Activated naive CD8-positive, alpha-beta T cell (primary cell): ENCODE data around the gene KAZN.

Source experiments
- H3K27ac Mint-ChIP-seq: one replicate; pipeline ENCODE4 v1.8.0; 2021; ENCODE audit warnings: mixed read lengths
- H3K27me3 Mint-ChIP-seq: one replicate; pipeline ENCODE4 v1.8.0; 2021; ENCODE audit warnings: mixed read lengths
- H3K36me3 Mint-ChIP-seq: one replicate; pipeline ENCODE4 v1.8.0; 2021; ENCODE audit warnings: mixed read lengths
- H3K4me1 Mint-ChIP-seq: one replicate; pipeline ENCODE4 v1.8.0; 2021; ENCODE audit warnings: low read depth, mixed read lengths
- H3K4me3 Mint-ChIP-seq: one replicate; pipeline ENCODE4 v1.8.0; 2021; ENCODE audit warnings: mild to moderate bottlenecking, mixed read lengths
- H3K9me3 Mint-ChIP-seq: one replicate; pipeline ENCODE4 v1.8.0; 2021; ENCODE audit warnings: low read depth, mixed read lengths

The KAZN gene

DNA sequence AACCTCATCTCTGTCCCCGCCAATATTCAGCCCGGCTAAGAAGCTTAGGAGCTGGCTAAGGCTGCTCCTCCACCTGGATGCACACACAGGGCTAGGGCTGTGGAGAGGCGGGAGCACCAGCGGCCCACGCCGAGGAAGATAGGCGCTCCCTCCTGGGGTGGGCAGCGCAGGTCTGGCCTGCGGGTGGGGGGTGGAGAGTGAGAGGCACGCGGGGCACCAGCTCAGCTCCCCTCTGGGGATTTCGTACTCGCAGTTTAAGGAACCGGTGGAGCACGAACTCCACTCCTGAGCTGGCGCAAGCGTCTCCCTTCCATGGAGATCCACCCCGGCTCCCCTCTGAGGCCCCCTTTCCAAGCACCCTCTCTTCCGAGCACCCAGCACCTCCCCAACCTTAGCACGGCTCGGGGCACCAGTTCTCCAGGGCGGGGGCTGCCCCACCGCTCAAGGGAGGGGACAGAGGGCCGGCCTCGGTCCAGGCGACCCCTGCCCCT lies 433 bp upstream of the KAZN start:
- Mint-ChIP-seq H3K27ac (no peak overlapping the region), H3K4me3 (no peak overlapping the region), H3K36me3 (no peaks in the 10 kb centered on the region), H3K4me1 (peaks cover 8% of the 10 kb centered on the region), H3K9me3 (no peaks in the 10 kb centered on the region), H3K27me3 (peaks cover 39% of the 10 kb centered on the region)

DNA sequence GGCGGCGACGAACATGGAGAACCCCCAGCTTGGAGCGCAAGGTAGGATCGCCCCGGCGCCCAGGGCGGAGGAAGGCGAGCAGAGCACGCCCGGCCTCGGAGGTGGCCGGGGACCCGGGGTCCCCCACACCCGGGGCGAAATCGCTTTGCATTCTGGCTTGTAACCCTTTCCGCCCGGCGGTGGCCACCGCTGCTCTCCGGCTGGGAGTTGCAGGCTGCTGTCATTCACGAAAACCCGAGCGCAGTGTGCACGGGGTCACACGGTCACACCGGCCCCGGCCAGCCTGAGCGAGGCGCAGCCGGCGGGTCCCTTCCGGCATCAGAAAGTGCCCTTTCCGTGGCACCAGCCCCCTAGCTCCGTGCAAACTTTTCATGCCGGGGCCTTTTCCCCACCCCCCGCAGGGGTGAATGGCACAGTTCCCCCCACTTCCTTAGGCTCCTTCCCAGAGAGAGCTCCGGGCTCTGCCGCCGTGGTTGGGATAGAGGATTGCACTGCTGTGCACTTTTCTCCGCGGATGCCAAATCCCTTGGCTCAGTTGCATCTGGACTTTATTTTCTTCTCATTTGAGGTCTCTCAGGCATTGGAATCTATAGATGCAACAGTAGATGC lies 802 bp downstream of the KAZN start:
- H3K27me3 Mint-ChIP-seq = peaks cover 41% of the 10 kb centered on the region
- peaks cover 8% of the 10 kb centered on the region for H3K4me1 Mint-ChIP-seq
- H3K36me3 Mint-ChIP-seq = no peaks in the 10 kb centered on the region
- H3K9me3 Mint-ChIP-seq = no peaks in the 10 kb centered on the region
- H3K27ac Mint-ChIP-seq = no peak overlapping the region
- peak overlapping the region; percentile 23 for H3K4me3 Mint-ChIP-seq

DNA sequence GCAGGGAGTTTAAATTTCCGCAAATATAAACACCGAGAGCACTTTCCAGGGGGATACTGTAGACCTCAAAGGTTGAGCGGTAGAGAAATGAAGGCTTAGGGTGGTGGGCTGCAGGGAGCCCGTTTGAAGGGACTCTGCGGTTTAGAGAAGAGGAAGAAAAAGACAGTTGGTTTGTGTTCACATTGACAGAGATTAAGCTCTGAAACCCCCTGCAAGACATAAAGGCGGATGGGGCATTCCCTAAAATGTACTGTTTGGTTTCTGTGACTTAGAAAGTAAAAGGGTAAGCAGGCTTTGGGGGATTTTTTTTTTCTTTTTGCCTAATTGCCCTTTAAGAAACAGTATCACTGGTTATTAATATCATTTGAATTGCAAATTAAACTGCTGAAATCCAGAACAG lies 1.3 kb downstream of the KAZN start:
- peak overlapping the region; percentile 23 for H3K4me3 Mint-ChIP-seq
- peaks cover 41% of the 10 kb centered on the region for H3K27me3 Mint-ChIP-seq
- no peak overlapping the region for H3K27ac Mint-ChIP-seq
- peaks cover 8% of the 10 kb centered on the region for H3K4me1 Mint-ChIP-seq
- no peaks in the 10 kb centered on the region for H3K9me3 Mint-ChIP-seq
- H3K36me3 Mint-ChIP-seq = no peaks in the 10 kb centered on the region

DNA sequence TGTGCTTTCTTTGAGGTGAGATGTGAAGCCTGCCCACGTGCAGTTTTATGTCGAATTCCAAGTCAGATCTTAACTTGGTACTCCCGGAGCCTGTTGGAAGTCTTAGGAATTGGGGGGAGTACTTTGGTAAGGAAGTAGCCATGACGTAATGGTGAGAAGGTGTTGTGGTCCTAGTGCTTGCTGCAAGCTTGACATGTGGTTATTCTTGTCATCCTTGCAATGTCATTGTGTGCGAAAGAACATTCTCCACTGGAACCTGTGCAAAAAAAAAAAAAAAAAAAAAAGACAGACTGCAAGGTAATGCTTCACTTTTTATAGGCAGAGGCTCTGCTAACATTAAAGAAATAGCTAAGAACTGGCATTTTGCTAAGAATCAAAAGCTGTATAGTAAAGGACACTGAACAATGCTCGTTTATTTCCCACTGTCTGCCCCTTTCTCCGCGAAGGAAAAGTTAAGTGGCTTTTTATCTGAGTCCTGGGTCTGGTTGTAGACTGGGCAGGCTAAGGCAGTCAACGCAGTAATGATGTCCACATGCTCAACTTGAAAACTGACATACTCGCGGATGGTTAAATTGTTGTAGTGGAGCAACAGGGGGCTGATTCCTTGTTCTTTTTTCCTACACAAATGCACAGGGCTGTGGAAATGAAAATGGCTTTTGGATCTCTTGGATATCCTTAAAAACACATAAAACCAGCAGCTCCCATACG lies 2.1 kb downstream of the KAZN start:
- Mint-ChIP-seq H3K4me1 (peaks cover 8% of the 10 kb centered on the region), H3K27me3 (peaks cover 41% of the 10 kb centered on the region), H3K27ac (no peak overlapping the region), H3K4me3 (no peak overlapping the region), H3K9me3 (no peaks in the 10 kb centered on the region), H3K36me3 (no peaks in the 10 kb centered on the region)

DNA sequence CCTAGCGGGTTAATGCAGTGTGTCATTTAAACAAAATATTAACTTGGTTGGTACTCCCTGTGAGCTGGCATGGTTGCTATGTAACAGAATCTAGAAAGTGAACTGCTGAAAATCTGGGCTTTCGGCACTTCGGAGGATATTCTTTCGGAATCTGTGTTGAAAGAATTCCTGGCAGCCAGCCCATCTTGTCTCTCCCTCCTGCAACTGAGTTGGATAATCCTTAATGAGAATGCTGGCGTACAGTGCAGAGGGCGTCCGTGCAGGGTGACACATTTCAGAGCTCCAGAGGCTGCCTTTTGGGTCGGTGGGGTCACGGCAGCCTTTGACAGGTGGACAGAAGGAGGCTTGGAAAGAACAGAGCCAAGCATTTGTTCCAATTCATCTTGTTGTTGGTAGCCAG lies 3.7 kb downstream of the KAZN start:
- H3K9me3 Mint-ChIP-seq = no peaks in the 10 kb centered on the region
- H3K4me3 Mint-ChIP-seq = no peak overlapping the region
- H3K27me3 Mint-ChIP-seq = peaks cover 33% of the 10 kb centered on the region
- no peak overlapping the region for H3K27ac Mint-ChIP-seq
- H3K36me3 Mint-ChIP-seq = no peaks in the 10 kb centered on the region
- peaks cover 8% of the 10 kb centered on the region for H3K4me1 Mint-ChIP-seq

DNA sequence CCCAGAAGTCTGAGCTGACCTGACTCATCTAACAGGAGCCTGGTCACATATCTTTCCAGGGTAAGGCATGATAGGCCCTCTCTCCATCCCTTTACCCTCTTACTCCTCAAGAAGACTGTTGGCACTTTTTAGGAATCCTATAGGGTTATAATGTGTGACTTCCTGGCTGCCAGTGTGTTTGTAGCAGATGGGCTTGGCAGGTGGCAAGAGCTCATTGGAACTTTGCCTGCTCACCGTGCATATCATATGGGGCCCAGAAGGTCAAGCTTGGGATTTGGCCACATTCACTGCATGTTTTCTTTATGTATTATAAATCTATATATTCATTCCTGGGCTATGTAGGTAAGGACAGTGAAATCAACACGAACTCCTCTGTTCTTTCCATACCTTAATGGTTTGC lies 5.2 kb downstream of the KAZN start:
- peaks cover 33% of the 10 kb centered on the region for H3K27me3 Mint-ChIP-seq
- no peak overlapping the region for H3K27ac Mint-ChIP-seq
- peaks cover 8% of the 10 kb centered on the region for H3K4me1 Mint-ChIP-seq

DNA sequence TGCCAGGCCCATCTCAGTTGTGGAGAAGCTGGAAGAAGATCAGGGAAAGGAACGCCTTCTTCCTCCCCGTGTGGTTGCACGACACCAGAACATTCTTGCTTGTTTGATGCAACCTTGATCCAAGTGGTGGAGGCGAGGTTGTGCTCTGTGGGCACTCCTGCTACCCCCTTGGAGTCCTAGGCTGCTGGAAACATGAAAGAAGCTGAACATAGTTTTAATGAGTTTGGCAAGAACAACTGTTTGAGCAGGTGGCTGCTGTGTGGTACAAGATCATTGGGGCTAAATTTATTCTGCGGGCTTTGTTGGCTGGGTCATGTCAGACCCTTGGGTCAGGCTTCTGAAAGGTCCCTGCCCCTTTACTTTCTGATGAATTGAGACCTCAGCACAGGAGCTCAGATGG lies 5.9 kb downstream of the KAZN start:
- H3K4me1 Mint-ChIP-seq = peaks cover 8% of the 10 kb centered on the region
- H3K27ac Mint-ChIP-seq = no peak overlapping the region
- no peaks in the 10 kb centered on the region for H3K36me3 Mint-ChIP-seq
- H3K4me3 Mint-ChIP-seq = no peak overlapping the region
- peaks cover 33% of the 10 kb centered on the region for H3K27me3 Mint-ChIP-seq
- H3K9me3 Mint-ChIP-seq = no peaks in the 10 kb centered on the region

More for the DNA sequence above, 5.2 kb downstream of the KAZN start:
- no peaks in the 10 kb centered on the region for H3K36me3 Mint-ChIP-seq
- no peaks in the 10 kb centered on the region for H3K9me3 Mint-ChIP-seq
- H3K4me3 Mint-ChIP-seq = no peak overlapping the region

DNA sequence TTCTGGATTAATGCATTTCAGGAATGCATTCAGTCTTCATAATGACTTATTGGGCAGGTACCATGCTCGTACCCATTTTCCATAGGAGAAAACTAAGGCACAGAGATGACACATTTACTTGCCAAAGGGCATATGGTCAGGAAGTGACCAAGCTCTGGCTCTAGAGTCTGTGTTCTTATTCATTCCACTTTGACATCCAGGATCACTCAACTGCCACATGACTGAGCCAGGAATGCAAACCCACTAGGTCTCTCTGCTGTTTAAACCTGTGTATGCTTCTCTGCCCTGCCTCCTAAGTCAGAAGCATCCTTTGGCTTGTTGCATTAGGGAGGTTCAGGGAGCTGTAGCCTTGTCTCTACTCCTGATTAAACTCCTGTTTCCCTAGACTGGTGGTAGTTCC lies 7.5 kb downstream of the KAZN start:
- Mint-ChIP-seq H3K27me3 (peaks cover 20% of the 10 kb centered on the region), H3K27ac (no peak overlapping the region), H3K9me3 (no peaks in the 10 kb centered on the region), H3K4me3 (no peak overlapping the region), H3K36me3 (no peaks in the 10 kb centered on the region), H3K4me1 (no peaks in the 10 kb centered on the region)

DNA sequence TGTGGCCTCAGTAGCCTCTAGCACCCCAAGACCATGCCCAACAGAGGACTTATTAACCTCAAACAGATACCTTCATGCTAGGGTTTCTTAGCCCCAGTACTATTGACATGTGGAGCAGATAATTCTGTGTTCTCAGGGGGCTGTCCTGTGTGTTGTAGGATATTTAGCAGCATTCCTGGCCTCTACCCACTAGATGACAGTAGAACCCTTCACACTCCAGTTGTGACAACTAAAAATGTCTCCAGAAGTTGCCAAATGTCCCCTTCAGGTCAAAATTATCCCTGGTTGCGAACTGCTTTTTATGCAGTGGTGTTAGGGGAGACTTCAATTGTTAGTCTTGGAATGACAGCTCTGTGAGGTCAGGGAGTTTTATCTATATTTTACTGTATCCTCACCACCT lies 8.1 kb downstream of the KAZN start:
- Mint-ChIP-seq H3K4me3 (no peak overlapping the region), H3K9me3 (no peaks in the 10 kb centered on the region), H3K27ac (no peak overlapping the region), H3K4me1 (no peaks in the 10 kb centered on the region), H3K27me3 (peaks cover 15% of the 10 kb centered on the region), H3K36me3 (no peaks in the 10 kb centered on the region)

DNA sequence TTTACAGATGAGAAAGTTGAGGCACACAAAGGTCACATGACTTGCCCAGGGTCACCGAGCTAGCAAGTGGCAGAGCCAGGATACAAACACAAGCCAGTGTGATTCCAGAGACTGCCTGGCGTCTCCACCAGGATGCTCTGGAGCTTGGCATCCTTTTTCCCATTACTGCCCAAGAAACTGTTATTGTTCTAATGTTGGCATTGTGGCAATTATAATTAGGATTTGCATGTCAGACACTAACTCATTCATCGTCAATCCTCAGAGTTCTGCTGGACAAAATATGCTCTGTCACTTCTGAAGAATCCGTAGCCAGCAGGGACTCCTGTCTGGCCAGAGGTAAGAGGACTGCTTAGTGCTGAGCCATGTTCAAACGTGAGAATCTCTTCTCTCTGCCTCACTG lies 8.8 kb downstream of the KAZN start:
- Mint-ChIP-seq H3K36me3 (no peaks in the 10 kb centered on the region), H3K4me1 (no peaks in the 10 kb centered on the region), H3K4me3 (no peak overlapping the region), H3K27me3 (peaks cover 8% of the 10 kb centered on the region), H3K27ac (no peak overlapping the region), H3K9me3 (no peaks in the 10 kb centered on the region)

DNA sequence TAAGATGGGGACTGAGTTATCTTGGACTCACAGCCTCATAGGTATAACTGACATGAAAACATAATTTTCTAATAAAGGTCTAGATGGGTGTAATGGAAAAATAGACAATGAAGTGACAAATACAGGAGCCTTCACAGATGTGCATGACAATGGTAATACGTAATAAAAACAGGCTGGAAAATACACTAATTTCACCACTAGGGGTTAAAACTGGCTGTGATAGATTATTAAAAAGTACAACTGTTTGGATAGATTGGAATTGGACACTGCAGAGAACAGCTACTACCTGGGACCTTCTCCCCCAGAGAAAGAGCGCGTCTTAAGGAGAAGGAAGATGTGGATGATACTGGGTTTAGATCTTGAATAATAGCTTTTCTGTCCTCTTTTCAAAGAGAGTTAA lies 9.8 kb downstream of the KAZN start:
- Mint-ChIP-seq H3K36me3 (no peaks in the 10 kb centered on the region), H3K4me1 (no peaks in the 10 kb centered on the region), H3K27ac (no peak overlapping the region), H3K9me3 (no peaks in the 10 kb centered on the region), H3K27me3 (peaks cover 4% of the 10 kb centered on the region), H3K4me3 (no peak overlapping the region)

DNA sequence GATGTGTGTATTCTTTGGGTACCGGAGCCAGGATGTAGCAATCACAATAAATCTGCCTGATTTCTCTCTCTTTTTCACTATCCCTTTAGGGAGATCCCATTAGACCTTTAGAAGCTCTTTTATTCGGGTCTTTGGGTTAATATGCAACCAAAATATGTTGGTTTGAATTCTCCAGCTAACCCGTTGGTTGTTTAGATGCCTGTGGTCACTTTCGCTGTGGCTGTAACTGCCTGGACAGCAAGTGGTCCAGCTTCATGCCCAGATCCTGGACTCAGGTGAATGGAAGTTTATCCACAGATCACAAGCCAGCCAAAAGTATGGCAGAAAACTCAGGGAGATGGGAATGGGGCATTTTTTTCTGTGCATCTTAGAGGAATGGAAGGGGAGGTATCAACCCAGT lies 12.3 kb downstream of the KAZN start:
- H3K4me3 Mint-ChIP-seq = no peak overlapping the region
- H3K27ac Mint-ChIP-seq = no peak overlapping the region
- no peaks in the 10 kb centered on the region for H3K4me1 Mint-ChIP-seq
- no peaks in the 10 kb centered on the region for H3K36me3 Mint-ChIP-seq
- H3K9me3 Mint-ChIP-seq = no peaks in the 10 kb centered on the region
- H3K27me3 Mint-ChIP-seq = peaks cover 2% of the 10 kb centered on the region

DNA sequence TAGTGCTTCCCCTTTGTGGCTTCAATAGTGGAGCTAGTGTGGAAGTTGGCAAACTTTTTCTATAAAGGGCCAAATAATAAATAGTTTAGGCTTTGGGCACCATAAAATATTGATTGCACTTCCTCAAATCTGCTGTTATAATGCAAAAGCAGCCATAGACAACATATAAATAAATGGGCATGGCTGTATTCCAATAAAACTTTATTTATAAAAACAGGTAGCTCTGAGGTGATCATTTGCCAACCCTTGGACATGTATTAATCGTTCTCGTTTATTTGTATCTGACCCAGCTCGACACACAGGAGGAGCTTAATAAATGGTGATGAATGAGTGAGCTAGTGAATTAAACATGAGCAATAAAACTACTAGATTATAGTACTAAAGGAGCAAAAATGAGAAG lies 13.3 kb downstream of the KAZN start:
- Mint-ChIP-seq H3K4me1 (no peaks in the 10 kb centered on the region), H3K36me3 (no peaks in the 10 kb centered on the region), H3K4me3 (no peak overlapping the region), H3K27me3 (no peaks in the 10 kb centered on the region), H3K27ac (no peak overlapping the region), H3K9me3 (no peaks in the 10 kb centered on the region)

DNA sequence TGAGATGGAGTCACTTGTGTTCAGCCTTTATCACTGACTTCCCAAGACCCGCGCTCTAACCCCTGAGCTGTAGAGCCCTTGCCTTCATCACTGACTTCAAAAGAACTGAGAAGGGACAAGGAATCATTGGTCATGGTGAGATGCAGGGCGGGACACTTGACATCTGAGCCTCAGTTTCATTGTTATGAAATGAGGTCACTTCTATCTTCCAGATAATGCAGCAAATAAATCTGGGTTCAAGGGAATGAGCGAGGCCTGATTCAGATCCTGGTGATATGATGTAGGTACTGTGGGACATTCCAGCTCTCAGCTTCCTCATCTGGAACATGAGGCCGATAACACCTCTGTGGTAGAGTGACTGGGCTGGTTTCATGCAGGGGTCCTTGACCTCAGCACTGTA lies 13.8 kb downstream of the KAZN start:
- Mint-ChIP-seq H3K9me3 (no peaks in the 10 kb centered on the region), H3K27me3 (no peaks in the 10 kb centered on the region), H3K36me3 (no peaks in the 10 kb centered on the region), H3K4me3 (no peak overlapping the region), H3K27ac (no peak overlapping the region), H3K4me1 (no peaks in the 10 kb centered on the region)

DNA sequence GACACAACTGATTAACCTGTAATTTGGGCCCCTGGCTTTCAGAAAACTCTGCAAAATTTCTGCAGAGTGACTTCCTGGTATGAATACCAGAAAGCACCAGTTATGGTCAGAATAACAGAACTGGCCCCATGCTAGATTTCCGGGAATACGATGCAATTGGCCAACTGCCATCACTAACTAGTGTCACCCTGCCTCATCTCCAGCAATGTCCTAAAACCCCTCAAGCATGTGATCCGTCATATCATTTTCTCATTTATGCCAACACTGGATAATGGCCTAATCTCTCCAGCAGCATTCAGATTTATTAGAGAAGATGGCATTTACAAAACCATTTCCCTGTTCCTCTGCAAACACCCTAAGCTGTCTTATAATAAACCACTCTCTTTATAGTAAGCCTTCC lies 15.4 kb downstream of the KAZN start:
- Mint-ChIP-seq H3K4me3 (no peak overlapping the region), H3K27ac (no peak overlapping the region), H3K9me3 (peaks cover 4% of the 10 kb centered on the region), H3K4me1 (no peaks in the 10 kb centered on the region), H3K36me3 (peaks cover 3% of the 10 kb centered on the region), H3K27me3 (no peaks in the 10 kb centered on the region)

DNA sequence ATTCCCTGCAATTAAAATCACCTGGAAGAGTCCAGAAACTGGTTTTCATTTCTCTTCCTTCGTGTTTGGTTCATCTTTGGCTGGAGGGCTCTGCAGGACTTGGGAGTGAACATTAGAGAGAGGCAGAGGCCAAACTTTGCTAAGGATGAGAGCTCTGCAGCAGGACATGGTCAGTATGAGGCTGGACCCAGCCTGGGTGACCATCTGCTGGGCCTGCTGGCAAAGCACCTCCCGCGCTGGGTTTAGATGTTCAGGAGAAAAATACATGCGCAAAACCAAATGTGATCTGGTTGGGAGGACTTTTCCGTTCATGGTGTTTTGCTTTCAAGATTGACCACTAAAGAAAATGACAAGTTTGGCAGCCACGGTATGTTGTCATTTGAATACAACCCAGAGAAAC lies 15.9 kb downstream of the KAZN start:
- H3K4me3 Mint-ChIP-seq = no peak overlapping the region
- H3K27ac Mint-ChIP-seq = no peak overlapping the region
- H3K4me1 Mint-ChIP-seq = no peaks in the 10 kb centered on the region
- no peaks in the 10 kb centered on the region for H3K27me3 Mint-ChIP-seq
- H3K9me3 Mint-ChIP-seq = peaks cover 4% of the 10 kb centered on the region
- peaks cover 3% of the 10 kb centered on the region for H3K36me3 Mint-ChIP-seq
